IgD-negative memory B cell (primary cell): ENCODE results near the gene PLEKHF1. TPM values are rescaled to one million over a fixed set of nuclear protein-coding genes. Genes with fewer than 3 reads are reported as not detected.
"Not testable (repeated sequence)": the region's sequence is repeated elsewhere in the genome, so short reads cannot be mapped to it uniquely, and the experiment has no call there.

Experiments used
- H3K27ac Mint-ChIP-seq, 3 donors: one replicate each; pipeline ENCODE4 v1.8.0; 2020 to 2022; ENCODE audit warnings: mild to moderate bottlenecking in 3 of 3, mixed read lengths in 3 of 3, moderate library complexity in 1 of 3
- H3K27me3 Mint-ChIP-seq: one replicate; pipeline ENCODE4 v1.8.0; 2021; ENCODE audit warnings: mixed read lengths
- H3K36me3 Mint-ChIP-seq: one replicate; pipeline ENCODE4 v1.8.0; 2020; ENCODE audit warnings: mild to moderate bottlenecking, mixed read lengths
- H3K4me1 Mint-ChIP-seq, 3 donors: one replicate each; pipeline ENCODE4 v1.8.0; 2020 to 2022; ENCODE audit warnings: mixed read lengths in 3 of 3, mild to moderate bottlenecking in 1 of 3
- H3K4me3 Mint-ChIP-seq, 4 donors: one replicate each; pipeline ENCODE4 v1.8.0; 2020 to 2022; ENCODE audit warnings: mild to moderate bottlenecking in 4 of 4, mixed read lengths in 4 of 4, moderate library complexity in 3 of 4
- H3K9me3 Mint-ChIP-seq, 3 donors: one replicate each; pipeline ENCODE4 v1.8.0; 2020 to 2021; ENCODE audit warnings: mixed read lengths in 3 of 3, mild to moderate bottlenecking in 1 of 3
- polyA plus RNA-seq: library from polyadenylated mRNA; unstranded; fragments of 300-500 nt; fragmentation: Illumina TruSeq; gene quantifications from one replicate; pipeline ENCODE4 v1.2.3, GENCODE V29; 2021

PLEKHF1 gene
- 10.2 TPM for polyA plus RNA-seq

- peaks cover 16 to 22% (median 19%) of the 10 kb centered on the region in 3 donors for H3K4me1 Mint-ChIP-seq
- no peaks in the 10 kb centered on the region for H3K36me3 Mint-ChIP-seq
- H3K27me3 Mint-ChIP-seq = no peaks in the 10 kb centered on the region
- H3K4me3 Mint-ChIP-seq = peak within 1 kb of the TSS; percentile 81 to 93 (median 91)
- H3K9me3 Mint-ChIP-seq = no peaks in the 10 kb centered on the region
- H3K27ac Mint-ChIP-seq = peak within 1 kb of the TSS; percentile 59 to 88 (median 84)
These were observed at the start of gene PLEKHF1 for GRCh38 chr19:29665215-29665825. PLEKHF1 (plus strand) TSS chr19:29665461; CDS start chr19:29673840, 8,379 bp downstream.

GRCh38 chr19:29615891-29616425 lies 49.3 kb upstream of the PLEKHF1 start:
- no peaks in the 10 kb centered on the region for H3K9me3 Mint-ChIP-seq
- peaks cover 3 to 7% (median 5%) of the 10 kb centered on the region in 3 donors for H3K4me1 Mint-ChIP-seq
- no peaks in the 10 kb centered on the region for H3K27me3 Mint-ChIP-seq
- H3K4me3 Mint-ChIP-seq = no peak overlapping the region
- peak overlapping the region in 2 of 3 donors; percentile 50 to 54 for H3K27ac Mint-ChIP-seq
- H3K36me3 Mint-ChIP-seq = peaks cover 5% of the 10 kb centered on the region

- peaks cover 4% of the 10 kb centered on the region for H3K27me3 Mint-ChIP-seq
- H3K36me3 Mint-ChIP-seq = peaks cover 5% of the 10 kb centered on the region
- peaks cover 2 to 4% (median 4%) of the 10 kb centered on the region in 3 donors for H3K4me1 Mint-ChIP-seq
- no peak overlapping the region for H3K27ac Mint-ChIP-seq
- H3K4me3 Mint-ChIP-seq = no peak overlapping the region
- no peaks in the 10 kb centered on the region for H3K9me3 Mint-ChIP-seq
These were observed 48.7 kb upstream of the PLEKHF1 start for GRCh38 chr19:29616541-29616940.

- H3K9me3 Mint-ChIP-seq = no peaks in the 10 kb centered on the region
- no peaks in the 10 kb centered on the region for H3K4me1 Mint-ChIP-seq
- H3K27me3 Mint-ChIP-seq = peaks cover 11% of the 10 kb centered on the region
- H3K36me3 Mint-ChIP-seq = peaks cover 3% of the 10 kb centered on the region
- H3K27ac Mint-ChIP-seq = no peak overlapping the region
- peak overlapping the region in 1 of 4 donors; percentile 52 for H3K4me3 Mint-ChIP-seq
These were observed 47.6 kb upstream of the PLEKHF1 start for GRCh38 chr19:29617366-29618266.

- H3K4me3 Mint-ChIP-seq = no peak overlapping the region
- peaks cover 3% of the 10 kb centered on the region for H3K36me3 Mint-ChIP-seq
- H3K27me3 Mint-ChIP-seq = peaks cover 16% of the 10 kb centered on the region
- H3K4me1 Mint-ChIP-seq = no peaks in the 10 kb centered on the region
- H3K9me3 Mint-ChIP-seq = no peaks in the 10 kb centered on the region
- no peak overlapping the region for H3K27ac Mint-ChIP-seq
These were observed 46.8 kb upstream of the PLEKHF1 start for GRCh38 chr19:29618434-29618833.

- no peak overlapping the region for H3K27ac Mint-ChIP-seq
- H3K9me3 Mint-ChIP-seq = no peaks in the 10 kb centered on the region
- H3K36me3 Mint-ChIP-seq = peaks cover 3% of the 10 kb centered on the region
- no peaks in the 10 kb centered on the region for H3K4me1 Mint-ChIP-seq
- no peak overlapping the region for H3K4me3 Mint-ChIP-seq
- peaks cover 18% of the 10 kb centered on the region for H3K27me3 Mint-ChIP-seq
These were observed 46.4 kb upstream of the PLEKHF1 start for GRCh38 chr19:29618871-29619270.

- Mint-ChIP-seq H3K4me1 (no peaks in the 10 kb centered on the region), H3K27me3 (peaks cover 19% of the 10 kb centered on the region), H3K9me3 (no peaks in the 10 kb centered on the region), H3K4me3 (peak overlapping the region in 1 of 4 donors; percentile 32), H3K36me3 (no peaks in the 10 kb centered on the region), H3K27ac (peak overlapping the region in 1 of 3 donors; percentile 63)
These were observed 44.3 kb upstream of the PLEKHF1 start for GRCh38 chr19:29620931-29621351.

GRCh38 chr19:29622166-29623070 lies 42.8 kb upstream of the PLEKHF1 start:
- Mint-ChIP-seq H3K27ac (peak overlapping the region in 1 of 3 donors; percentile 21), H3K36me3 (no peaks in the 10 kb centered on the region)

GRCh38 chr19:29623726-29624488 lies 41.4 kb upstream of the PLEKHF1 start:
- H3K27me3 Mint-ChIP-seq = peaks cover 19% of the 10 kb centered on the region
- H3K4me1 Mint-ChIP-seq = no peaks in the 10 kb centered on the region
- H3K36me3 Mint-ChIP-seq = no peaks in the 10 kb centered on the region
- peak overlapping the region in 1 of 4 donors; percentile 72 for H3K4me3 Mint-ChIP-seq
- H3K9me3 Mint-ChIP-seq = no peaks in the 10 kb centered on the region
- no peak overlapping the region for H3K27ac Mint-ChIP-seq

More at GRCh38 chr19:29622166-29623070, 42.8 kb upstream of the PLEKHF1 start:
- Mint-ChIP-seq H3K9me3 (no peaks in the 10 kb centered on the region), H3K27me3 (peaks cover 19% of the 10 kb centered on the region), H3K4me1 (no peaks in the 10 kb centered on the region), H3K4me3 (peak overlapping the region in 2 of 4 donors; percentile 34)

- no peak overlapping the region for H3K27ac Mint-ChIP-seq
- no peaks in the 10 kb centered on the region for H3K4me1 Mint-ChIP-seq
- peaks cover 19% of the 10 kb centered on the region for H3K27me3 Mint-ChIP-seq
- no peaks in the 10 kb centered on the region for H3K36me3 Mint-ChIP-seq
- no peak overlapping the region for H3K4me3 Mint-ChIP-seq
- H3K9me3 Mint-ChIP-seq = no peaks in the 10 kb centered on the region
These were observed 40.6 kb upstream of the PLEKHF1 start for GRCh38 chr19:29624489-29625185.

GRCh38 chr19:29625186-29625651 lies 40.0 kb upstream of the PLEKHF1 start:
- Mint-ChIP-seq H3K4me1 (no peaks in the 10 kb centered on the region), H3K27me3 (peaks cover 19% of the 10 kb centered on the region), H3K36me3 (no peaks in the 10 kb centered on the region), H3K9me3 (no peaks in the 10 kb centered on the region), H3K27ac (no peak overlapping the region), H3K4me3 (no peak overlapping the region)

GRCh38 chr19:29626386-29626785 lies 38.9 kb upstream of the PLEKHF1 start:
- Mint-ChIP-seq H3K36me3 (no peaks in the 10 kb centered on the region), H3K4me1 (no peaks in the 10 kb centered on the region), H3K9me3 (no peaks in the 10 kb centered on the region), H3K4me3 (no peak overlapping the region), H3K27me3 (peaks cover 18% of the 10 kb centered on the region), H3K27ac (no peak overlapping the region)

- H3K4me1 Mint-ChIP-seq, H3K4me3 Mint-ChIP-seq, H3K9me3 Mint-ChIP-seq, H3K27ac Mint-ChIP-seq, H3K36me3 Mint-ChIP-seq: not testable (repeated sequence)
- H3K27me3 Mint-ChIP-seq = peaks cover 15% of the 10 kb centered on the region
These were observed 38.4 kb upstream of the PLEKHF1 start for GRCh38 chr19:29626832-29627231.
